Peyer's patch (tissue), 4 donors: Measurements from ENCODE around the gene KCNK1.

ENCODE experiments used
- POLR2A ChIP-seq, 2 donors: fragments of 450-650 bp; IDR thresholded peaks; one replicate each; pipeline ENCODE4 v1.5.1; 2017; ENCODE audit warnings: antibody characterized with exemption in 2 of 2, mild to moderate bottlenecking in 2 of 2, moderate library complexity in 2 of 2
- TF ChIP-seq, protein P1 (sequence below), 6 experiments: fragments of 450-650 bp in 4 of 6; fragments of 200-600 bp in 2 of 6; sonication (generic) in 1 of 6; IDR thresholded peaks; one replicate each; pipeline ENCODE4 v1.5.1; 2017 to 2019; ENCODE audit warnings: antibody characterized with exemption in 6 of 6, mild to moderate bottlenecking in 3 of 6, moderate library complexity in 1 of 6

DNA sequence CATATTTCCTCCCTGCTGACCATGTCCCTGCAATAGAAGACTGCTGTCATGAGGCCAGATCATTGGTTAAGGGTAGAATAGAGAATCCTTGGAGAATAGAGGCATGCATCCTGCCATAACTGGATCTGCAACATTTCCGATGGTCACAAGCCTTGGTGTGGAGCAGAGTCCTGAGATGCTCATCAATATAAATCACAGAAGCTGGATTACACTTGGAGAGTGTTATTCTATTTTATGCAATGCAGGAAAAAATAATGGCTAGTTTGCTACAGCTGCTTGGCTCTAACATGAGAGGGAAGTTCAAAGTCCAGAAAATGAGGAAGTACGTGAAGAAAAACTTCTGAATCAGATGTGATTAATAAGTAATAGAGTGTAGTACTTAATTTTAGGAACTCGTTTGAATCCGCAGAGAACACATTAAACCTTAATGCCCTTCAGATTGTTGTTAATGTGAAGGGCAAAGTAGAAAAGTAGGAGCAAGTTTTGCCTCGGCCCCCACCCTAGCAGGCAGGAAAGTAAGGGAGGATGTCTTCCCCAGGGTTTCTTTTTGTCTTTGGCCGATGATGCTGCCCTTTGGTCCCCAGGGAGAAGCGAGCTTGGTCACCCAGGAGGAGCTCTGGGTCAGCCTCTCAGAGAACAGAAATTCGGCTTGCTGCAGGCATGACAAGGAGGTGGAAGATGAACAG, 59.5 kb downstream of the KCNK1 start:
- TF ChIP-seq POLR2A (IDR thresholded peaks at IDR 0.05) = no peak
- TF ChIP-seq, protein P1, sequence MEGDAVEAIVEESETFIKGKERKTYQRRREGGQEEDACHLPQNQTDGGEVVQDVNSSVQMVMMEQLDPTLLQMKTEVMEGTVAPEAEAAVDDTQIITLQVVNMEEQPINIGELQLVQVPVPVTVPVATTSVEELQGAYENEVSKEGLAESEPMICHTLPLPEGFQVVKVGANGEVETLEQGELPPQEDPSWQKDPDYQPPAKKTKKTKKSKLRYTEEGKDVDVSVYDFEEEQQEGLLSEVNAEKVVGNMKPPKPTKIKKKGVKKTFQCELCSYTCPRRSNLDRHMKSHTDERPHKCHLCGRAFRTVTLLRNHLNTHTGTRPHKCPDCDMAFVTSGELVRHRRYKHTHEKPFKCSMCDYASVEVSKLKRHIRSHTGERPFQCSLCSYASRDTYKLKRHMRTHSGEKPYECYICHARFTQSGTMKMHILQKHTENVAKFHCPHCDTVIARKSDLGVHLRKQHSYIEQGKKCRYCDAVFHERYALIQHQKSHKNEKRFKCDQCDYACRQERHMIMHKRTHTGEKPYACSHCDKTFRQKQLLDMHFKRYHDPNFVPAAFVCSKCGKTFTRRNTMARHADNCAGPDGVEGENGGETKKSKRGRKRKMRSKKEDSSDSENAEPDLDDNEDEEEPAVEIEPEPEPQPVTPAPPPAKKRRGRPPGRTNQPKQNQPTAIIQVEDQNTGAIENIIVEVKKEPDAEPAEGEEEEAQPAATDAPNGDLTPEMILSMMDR (IDR thresholded peaks at IDR 0.05) = no peak
